Gastroesophageal sphincter (tissue), 2 donors: ENCODE data around the gene GRIK1.

Experiments used
- EP300 ChIP-seq: sonication (generic); formaldehyde crosslinking; IDR thresholded peaks from one replicate; pipeline ENCODE4 v1.6.1; 2017; ENCODE audit warnings: antibody characterized with exemption, mild to moderate bottlenecking
- POLR2AphosphoS5 ChIP-seq: sonication (generic); formaldehyde crosslinking; IDR thresholded peaks from one replicate; pipeline ENCODE4 v1.6.1; 2017; ENCODE audit warnings: antibody characterized with exemption

GRCh38 chr21:29490016-29490415, 449.8 kb downstream of the GRIK1 start:
- TF ChIP-seq EP300 (no peak), POLR2AphosphoS5 (no peak)
